ENCODE data around the gene PDPK1.
A peak's percentile ranks its signal among the peaks of the same experiment; 100 is the strongest.

GRCh38 chr16:2500918-2501750 lies 36.7 kb upstream of the PDPK1 start:
- no peak for TF ChIP-seq SP1 (IDR thresholded peaks at IDR 0.05)
- TF ChIP-seq, protein P1, sequence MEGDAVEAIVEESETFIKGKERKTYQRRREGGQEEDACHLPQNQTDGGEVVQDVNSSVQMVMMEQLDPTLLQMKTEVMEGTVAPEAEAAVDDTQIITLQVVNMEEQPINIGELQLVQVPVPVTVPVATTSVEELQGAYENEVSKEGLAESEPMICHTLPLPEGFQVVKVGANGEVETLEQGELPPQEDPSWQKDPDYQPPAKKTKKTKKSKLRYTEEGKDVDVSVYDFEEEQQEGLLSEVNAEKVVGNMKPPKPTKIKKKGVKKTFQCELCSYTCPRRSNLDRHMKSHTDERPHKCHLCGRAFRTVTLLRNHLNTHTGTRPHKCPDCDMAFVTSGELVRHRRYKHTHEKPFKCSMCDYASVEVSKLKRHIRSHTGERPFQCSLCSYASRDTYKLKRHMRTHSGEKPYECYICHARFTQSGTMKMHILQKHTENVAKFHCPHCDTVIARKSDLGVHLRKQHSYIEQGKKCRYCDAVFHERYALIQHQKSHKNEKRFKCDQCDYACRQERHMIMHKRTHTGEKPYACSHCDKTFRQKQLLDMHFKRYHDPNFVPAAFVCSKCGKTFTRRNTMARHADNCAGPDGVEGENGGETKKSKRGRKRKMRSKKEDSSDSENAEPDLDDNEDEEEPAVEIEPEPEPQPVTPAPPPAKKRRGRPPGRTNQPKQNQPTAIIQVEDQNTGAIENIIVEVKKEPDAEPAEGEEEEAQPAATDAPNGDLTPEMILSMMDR (IDR thresholded peaks at IDR 0.05; ENCODE audit: low read depth, low read length, missing input control): peak; percentile 97
- TF ChIP-seq FOXA2 (IDR thresholded peaks at IDR 0.05): no peak
- TF ChIP-seq, protein P2, sequence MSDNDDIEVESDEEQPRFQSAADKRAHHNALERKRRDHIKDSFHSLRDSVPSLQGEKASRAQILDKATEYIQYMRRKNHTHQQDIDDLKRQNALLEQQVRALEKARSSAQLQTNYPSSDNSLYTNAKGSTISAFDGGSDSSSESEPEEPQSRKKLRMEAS (IDR thresholded peaks at IDR 0.05): no peak
- TF ChIP-seq REST (IDR thresholded peaks at IDR 0.05): no peak
- TF ChIP-seq FOXA1 (IDR thresholded peaks at IDR 0.05): no peak
- no peak for TF ChIP-seq TAF1 (conservative IDR thresholded peaks at IDR 0.05)
- peak; percentile 94 to 98 for TF ChIP-seq RAD21 (IDR thresholded peaks at IDR 0.05)
- TF ChIP-seq, protein P3, sequence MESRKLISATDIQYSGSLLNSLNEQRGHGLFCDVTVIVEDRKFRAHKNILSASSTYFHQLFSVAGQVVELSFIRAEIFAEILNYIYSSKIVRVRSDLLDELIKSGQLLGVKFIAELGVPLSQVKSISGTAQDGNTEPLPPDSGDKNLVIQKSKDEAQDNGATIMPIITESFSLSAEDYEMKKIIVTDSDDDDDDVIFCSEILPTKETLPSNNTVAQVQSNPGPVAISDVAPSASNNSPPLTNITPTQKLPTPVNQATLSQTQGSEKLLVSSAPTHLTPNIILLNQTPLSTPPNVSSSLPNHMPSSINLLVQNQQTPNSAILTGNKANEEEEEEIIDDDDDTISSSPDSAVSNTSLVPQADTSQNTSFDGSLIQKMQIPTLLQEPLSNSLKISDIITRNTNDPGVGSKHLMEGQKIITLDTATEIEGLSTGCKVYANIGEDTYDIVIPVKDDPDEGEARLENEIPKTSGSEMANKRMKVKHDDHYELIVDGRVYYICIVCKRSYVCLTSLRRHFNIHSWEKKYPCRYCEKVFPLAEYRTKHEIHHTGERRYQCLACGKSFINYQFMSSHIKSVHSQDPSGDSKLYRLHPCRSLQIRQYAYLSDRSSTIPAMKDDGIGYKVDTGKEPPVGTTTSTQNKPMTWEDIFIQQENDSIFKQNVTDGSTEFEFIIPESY (IDR thresholded peaks at IDR 0.05): no peak
